NK-92 (cell line): ENCODE measurements around the gene CNKSR2.

Experiments used
- DNase-seq: peaks from one replicate; lab custom pipeline; 2025; ENCODE audit not compliant: unreplicated experiment; lab: John Stamatoyannopoulos, UW

The CNKSR2 gene

DNA sequence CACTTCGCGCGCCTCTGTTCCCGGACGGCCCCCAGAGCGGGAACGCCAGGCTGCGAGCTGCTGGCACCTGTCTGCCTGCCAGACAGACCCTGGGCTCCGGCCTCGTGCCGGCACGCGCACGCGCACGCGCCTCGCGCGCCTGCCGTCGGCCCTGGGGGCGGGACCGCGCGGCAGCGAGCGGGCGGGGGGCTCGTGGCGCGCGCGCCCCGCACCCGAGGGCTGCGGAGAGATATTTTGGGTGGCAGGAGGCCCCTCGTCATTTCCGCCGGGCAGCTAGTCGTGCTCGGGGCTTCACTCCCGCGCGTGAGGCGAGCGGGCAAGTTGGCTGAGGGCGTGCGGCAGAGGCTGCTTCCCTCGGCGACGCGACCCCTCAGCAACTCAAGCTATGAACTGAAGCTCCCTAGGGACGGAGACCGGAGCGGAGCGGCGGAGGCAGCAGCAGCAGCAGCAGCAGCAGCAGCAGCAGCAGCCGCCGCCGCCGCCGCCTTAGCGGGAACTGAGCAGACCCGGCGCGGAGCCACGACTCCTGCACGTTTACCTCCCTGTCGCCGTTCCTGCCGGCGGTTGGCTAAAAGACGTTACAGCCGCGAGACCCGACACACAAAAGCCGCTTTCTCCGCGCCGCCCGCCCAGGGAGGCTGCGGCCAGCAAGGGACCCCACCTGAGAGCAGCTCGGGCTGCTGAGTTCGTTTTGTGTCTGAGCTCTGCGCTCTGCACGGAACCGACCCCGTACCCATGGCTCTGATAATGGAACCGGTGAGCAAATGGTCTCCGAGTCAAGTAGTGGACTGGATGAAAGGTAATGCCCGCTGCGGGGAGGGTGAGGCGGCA, at the start of gene CNKSR2:
Gene CNKSR2, plus strand, starts transcription at position 256 of the 831 bp plus-strand sequence. Its CDS starts 480 bp downstream, at position 736.
- DNase-seq = no peak

DNA sequence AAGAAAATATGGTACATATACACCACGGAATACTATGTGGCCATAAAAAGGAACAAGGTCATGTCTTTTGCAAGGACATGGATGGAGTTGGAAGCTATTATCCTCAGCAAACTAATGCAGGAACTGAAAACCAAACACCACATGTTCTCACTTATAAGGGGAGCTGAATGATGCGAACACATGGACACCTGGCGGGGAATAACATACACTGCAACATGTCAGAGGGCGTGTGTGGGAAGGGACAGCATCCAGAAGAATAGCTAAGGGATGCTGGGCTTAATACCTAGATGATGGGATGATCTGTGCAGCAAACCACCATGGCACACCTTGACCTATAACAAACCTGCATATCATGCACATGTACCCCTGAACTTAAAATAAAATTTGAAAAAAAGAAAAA, 19.5 kb upstream of the CNKSR2 start:
- no peak for DNase-seq

DNA sequence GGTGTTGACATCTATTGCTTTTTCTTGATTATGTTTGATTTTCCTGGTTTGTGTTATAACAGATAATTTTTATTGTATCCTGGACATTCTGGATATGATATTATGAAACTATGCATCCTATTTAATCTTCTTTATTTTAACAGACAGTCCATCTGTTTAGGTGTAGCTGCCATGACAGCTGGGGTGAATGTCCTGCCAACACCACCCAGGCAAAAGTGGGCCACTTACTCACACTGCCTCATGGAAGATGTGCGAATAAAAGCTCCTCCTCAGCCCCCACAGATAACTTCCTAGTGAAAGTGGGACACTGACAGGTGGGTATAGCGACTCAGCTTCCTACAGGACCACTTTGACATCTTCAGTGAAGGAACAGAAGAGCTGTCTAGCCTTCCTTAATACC, 18.4 kb upstream of the CNKSR2 start:
- no peak for DNase-seq

DNA sequence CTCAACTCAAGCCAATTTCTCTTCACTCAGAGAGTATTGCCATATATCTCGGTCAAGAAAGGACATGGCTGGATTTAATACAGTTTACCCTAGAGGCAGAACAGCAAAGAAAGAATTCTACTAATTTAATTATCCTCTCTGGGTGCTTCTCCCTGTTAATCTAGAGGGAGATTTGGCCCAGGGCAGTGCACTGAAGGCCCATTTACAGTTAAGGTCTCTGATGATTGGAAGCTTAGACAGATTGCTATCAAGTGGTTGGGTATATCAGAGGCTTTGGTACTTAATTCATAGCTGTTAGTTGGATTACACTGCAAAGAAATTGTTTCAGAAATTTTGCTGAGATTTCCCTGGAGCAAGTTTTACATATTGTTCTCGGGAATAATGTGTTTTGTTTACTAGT, 4.6 kb upstream of the CNKSR2 start:
- DNase-seq = no peak

DNA sequence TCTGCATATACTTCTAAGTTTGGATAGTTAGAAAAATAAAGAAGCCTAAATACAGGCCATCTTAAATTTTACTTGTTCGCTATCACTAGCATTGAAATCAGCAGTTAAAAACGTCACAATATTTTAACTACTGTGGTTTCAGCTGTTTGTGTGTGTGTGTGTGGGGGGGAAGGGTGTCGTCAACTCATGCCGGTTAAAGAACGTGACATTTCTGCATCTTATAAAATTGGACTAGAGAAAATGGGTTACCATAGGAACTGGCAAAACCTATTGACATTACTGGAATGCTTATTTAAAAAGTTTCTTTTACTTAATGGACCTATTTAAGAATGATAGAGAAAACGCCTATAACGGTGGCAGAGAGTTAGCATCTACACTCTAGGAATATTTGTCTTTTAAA, 1.2 kb upstream of the CNKSR2 start:
- no peak for DNase-seq

DNA sequence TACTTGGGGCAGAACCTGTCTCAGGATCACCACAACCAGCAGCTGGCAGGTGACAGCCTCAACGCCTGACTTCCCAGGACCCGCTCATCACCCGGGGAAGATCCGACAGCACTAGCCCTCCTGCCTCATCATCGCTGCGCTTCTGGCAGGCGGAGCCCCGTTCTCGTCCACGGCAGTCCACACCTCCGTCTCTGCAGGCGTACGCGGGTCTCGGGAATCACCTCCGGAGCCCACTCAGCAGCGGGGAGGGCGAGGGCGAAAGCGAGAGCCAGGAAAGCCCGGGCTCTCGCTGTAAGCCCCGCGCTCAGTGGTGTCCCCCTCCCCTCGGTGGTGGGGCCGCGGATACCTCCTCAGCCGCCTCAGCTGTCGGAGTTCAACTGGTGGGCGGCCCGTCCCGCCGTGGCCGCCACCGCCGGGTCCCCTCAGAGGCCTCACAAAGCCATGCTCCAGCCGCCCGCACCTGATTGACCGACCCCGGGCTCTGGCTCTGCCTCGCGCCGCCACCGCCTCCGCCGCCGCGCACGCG, 518 bp upstream of the CNKSR2 start:
- no peak for DNase-seq

DNA sequence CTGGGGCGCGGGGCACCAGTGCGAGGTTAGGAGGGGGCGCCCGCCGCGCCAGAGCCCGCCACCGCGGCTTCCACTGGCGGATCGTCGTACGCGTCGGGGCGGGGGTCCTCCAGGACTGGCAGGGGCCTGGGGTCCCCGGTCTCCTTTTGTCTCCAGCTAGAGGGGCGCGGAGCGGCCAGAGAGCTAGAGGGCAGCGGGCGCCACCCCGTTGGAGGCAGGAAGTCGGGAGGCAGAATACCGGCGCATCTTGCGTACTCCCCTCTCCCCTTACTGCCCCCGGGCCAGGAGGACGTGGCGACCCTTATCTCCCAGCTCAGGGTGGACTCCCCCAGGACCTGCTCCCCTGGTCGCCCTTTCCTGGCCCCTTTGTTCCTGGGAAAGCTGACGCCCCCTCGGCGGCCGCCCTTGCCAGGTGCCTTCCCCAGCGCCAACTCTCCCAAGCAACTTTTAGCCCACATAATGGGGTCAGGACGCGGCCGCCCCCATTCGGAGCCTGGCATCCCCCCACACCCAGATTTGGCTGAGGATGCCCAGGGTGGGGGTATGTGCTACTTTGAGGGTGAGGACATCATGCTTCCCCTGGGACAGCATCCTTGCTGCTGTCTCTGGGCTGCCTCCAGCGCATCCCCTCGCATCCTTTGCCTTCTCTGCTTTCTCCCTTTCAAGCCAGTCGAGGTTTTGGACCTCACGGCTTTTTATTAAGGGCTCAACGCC, 933 bp downstream of the CNKSR2 start:
- no peak for DNase-seq

DNA sequence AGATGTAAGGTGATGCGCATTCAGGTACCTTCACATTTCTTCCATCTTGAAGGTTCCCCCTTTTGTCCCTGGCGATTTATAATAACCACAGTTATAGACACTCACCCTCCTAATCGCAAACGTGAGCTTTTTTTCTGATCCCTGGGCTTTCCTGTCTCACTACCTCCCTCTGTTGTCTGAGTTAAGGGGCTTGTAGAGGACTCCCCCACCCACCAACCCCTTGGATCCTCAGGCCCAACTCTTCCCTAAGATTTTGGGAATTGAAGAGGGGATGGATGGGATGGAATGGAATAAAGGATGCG, 1.4 kb downstream of the CNKSR2 start:
- DNase-seq = no peak

DNA sequence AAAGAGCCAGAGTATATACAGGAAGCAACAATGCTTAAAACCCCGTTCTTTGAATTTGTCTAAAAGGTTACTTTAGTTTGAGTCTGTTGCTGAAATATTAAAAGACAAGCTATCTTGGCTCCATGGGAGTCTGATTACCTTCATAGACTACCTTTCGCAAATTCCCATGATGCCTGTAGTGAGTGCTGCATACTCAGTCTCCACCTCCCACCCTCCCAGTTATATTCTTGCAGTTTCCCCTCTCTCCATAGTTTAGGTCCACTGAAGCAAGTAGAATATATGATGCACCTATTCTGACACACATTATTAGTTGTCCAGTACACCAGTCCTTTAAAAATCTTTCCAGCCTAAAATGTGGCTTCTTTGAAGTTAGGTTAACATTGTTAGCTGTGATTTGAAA, 2.4 kb downstream of the CNKSR2 start:
- DNase-seq = no peak

DNA sequence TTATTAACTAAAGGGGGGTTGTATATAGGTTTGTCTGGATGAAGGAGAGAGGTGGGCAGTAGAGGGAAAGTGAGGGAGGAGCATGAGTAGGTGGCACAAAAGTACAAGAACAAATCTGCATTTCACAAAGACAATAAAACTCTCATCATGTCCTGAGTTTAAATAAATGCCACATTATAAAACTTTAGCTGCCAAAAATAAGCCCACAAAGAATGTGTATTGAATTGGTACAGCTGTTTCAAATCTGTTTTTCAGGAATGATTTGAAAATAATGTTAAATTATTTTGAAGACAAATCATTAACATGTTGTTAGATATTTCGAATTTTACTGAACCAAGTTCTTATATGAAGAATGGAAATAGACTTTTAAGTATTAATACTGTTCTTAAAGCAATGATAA, 5.8 kb downstream of the CNKSR2 start:
- no peak for DNase-seq

DNA sequence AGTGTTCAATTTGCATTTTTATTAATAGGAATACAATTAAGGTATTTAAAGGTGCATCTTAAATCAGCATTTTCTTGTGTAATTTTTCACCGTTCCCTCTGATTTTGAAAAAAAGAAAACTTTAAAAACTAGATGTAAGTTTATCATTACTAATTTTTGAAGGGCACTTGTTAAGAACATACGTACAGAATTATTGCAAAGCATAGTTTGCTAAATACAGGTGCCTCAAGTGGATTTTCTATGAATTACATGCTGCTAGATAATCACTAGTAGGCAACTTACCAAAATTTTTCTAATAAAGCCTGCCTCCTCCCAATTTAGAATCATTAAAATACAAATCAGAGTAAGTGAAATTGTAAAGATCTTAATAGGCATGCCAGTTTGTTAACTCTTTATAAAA, 8.5 kb downstream of the CNKSR2 start:
- no peak for DNase-seq

DNA sequence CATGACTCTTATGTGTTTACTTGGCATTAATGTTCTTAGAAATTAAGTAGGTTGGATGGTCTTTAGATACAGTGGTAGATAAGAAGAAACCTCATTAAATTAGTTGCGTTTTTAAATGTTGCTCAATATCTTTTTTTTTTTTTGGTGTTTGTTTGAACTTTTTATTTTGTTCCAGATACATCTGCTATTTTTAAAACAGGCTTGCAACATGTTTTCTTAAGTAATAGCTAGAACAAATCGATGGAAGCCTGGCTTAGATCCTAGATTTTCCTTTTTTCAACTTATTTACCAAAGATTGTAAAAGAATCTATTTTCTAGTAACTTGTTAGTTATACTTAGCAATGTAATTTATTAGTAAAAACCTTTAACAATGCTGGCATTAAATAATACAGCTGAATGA, 9.3 kb downstream of the CNKSR2 start:
- no peak for DNase-seq

DNA sequence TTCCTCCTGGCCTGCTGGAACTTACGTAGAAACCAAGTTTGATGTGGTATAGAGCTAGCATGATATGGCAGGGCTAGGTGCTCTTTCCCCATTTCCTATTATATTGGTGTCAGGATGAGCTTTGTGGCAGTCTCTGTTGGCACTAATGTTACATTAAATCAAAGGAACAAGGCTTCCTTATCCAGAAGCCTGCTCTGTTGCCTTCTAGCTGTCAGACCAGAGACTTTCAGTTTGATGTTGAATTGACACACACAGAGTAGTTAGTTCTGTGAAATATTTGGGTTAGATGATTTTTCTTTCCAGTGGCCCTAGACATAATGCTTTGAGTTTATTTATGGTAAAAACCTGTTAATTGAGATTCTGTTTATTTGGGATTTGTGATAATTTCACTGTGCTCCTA, 10.0 kb downstream of the CNKSR2 start:
- no peak for DNase-seq

DNA sequence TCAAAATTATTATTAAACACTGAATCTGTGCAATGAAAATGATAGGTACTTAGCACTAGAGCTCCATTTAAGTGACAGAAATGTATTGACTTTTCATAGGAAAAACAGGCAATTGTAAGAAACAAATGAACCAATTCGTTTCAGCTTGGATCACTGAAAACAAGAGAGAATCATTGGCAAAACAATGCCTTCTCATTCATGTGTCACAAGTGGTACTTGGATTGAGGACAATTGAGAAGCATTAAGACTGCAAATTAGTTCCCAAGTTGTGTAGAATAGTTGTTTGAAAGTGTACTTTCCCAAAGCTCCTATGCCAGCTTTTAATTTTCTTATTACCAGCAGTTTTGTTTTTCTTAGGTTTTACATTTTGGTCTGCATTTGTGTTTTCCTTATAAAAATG, 20.6 kb downstream of the CNKSR2 start:
- DNase-seq = no peak

DNA sequence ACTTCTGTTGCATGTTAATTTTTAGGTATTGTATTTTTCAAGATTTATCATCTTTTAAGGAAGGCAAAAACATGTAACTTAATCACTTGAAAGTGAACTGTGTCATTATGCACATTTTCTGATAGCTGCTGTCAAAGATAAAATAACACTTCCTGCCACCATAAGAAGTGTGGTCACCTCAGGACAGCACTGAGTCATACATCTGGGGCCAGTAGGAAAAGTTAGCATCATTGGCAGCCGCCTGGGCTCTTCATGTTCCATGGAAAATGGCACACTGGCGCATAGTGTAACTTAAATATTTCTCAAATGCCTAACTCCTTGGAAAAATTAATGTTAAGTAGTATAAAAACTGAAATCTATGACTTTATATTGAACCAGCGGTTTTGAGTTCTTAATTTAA, 24.2 kb downstream of the CNKSR2 start:
- no peak for DNase-seq

DNA sequence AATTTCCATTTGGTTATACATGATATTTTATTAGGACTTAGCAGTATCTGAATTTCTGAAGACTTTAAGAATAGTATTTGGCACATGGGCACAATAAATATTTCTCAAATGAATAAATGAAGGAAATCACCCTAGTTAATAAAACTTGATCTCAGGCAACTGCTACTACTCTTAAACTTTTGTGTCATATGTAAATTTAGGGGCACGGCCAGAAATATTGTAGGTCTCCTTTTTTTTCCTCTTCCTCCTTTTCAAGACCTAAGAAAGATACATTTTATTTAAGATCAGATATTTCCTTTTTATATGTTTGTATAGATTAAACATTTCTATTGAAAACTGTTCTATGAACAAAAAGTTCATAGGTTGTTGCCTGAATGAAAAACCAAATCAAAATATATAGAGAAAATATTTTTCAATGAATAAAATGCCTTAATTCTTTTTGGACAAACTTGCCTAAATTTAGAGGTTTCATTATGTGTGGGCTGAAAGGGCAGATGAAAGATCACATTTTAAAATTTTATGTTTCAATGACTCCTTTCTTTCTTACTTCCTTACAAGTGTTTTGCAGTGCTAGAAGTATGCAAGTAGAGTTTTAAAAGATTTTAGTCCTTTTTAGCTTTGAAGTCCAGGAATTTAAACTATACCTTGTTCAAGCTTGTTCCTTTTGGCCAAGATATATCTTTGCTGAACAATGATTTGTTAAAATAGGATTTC, 26.3 kb downstream of the CNKSR2 start:
- DNase-seq = no peak

DNA sequence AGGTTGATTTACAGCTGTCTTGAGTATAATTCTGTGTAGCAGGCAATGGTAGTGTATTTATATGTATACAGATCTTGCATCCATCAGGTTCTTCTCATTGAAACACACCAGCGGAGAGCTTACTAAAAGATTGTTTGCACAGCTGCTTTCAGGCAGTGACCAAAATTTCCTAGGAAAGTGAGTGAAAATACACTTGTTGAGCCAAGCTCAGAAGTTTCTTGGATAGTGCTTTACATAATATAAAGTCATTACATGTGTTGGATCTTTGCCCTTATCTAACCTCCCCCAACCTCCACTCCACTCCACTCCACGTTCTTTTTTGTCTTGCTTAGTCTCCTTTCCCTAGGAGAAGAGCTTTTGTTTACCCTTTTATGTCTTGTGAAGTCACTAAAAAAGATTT, 34.1 kb downstream of the CNKSR2 start:
- DNase-seq = no peak

DNA sequence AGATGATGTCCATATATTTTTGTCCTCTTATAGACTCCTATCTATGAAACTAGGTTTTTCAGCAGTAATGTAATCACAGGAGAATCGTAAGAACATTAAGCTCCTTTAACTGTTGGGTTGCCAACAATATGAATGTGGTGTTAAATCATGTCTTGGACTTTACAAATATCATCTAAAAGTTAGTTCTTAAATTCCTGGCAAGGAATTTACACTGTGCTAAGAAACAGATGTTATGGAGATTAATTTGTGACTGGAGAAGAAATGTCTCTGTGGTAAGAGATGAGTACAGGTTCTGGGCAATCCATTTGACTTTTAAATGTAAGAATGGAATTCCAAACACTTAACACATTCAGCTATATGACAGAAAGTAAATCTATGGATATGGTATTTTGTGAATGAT, 34.6 kb downstream of the CNKSR2 start:
- no peak for DNase-seq

DNA sequence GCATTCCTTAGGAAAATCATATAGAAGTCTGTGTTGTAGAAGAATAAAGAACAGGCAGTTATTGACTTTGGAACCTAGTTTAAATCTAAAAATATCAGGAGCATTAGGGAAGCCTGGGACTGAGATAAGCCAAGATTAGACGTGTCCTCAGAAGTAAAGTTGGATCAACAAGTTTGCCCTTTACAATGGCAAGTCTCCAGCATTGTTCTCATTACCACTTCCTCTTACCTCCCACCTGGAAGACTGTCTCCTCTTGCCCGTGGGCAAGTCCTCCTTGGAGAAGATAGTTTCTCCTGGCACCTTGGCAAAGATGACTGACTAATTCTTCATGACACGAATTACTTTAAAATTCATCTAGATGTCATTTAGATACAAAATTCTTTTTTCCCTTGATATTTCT, 37.8 kb downstream of the CNKSR2 start:
- no peak for DNase-seq

DNA sequence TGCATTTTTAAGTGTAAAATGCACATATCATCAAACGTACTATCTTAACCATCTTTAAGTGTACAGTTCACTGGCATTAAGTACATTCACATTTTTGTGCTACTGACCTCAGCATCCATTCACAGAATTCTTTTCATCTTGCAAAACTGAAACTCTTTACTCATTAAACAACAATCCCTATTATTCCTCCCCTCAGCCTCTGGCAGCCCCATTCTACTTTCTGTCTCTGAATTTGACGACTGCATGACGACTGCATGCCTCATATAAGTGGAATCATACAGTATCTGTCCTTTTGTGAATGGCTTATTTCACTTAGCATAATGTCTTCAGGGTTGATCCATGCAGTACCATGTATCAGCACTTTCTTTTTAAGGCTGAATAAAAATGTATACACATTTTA, 38.7 kb downstream of the CNKSR2 start:
- DNase-seq = no peak

DNA sequence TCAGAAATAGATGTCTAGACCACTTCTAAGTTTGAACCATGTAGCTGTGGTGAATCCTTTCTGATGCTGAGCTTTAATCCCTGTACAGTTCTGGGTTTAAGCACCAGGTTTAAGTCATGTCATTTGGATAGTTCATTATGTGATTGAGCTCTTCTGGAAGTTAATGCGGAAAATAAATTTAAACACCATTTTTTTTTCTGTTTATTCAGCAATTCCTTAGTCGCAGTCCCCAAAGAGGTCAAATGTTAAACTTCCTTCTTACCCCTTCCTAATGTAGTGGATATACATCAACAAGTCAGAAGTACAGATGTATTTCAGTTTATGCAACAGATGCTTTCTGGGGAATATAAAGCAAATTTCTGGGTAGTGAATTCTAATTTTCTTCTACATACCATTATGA, 52.9 kb downstream of the CNKSR2 start:
- no peak for DNase-seq

DNA sequence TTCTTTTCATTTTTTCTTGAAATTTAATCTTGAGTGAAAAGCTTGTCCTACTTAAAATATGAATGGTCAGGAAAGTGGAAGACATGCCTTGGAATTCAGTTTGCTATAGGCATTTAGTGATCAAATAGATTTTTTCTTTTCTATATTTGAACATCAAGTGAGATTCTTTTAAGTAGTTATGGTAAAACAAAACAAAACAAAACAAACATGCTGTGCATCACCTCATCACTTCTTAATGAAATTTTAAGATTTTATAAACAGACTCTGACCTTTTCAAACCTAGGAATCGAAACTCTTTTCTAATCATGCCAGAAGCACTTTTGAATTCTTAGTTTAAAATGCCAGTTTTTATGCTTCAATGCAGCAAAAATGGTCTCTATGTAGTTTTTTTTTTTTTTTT, 62.8 kb downstream of the CNKSR2 start:
- no peak for DNase-seq
